Measurements from ENCODE around the gene ZCRB1. TPM values are rescaled to one million over a fixed set of nuclear protein-coding genes. Genes with fewer than 3 reads are reported as not detected.

The ZCRB1 gene
- total RNA-seq, 2 experiments from 2014 or later, result 30.3 to 31.4 TPM

GRCh38 chr12:42370013-42370412 is 44.1 kb upstream of the ZCRB1 start:
- H3K27ac ChIP-seq (ENCODE audit: low read depth in 1 of 2, low read length in 2 of 2), result no peak overlapping the region
- no peaks in the 10 kb centered on the region for H3K9me3 ChIP-seq (ENCODE audit: control insufficient read depth in 1 of 2, insufficient read depth in 1 of 2, low read length in 2 of 2)
- TF ChIP-seq CTCF (IDR thresholded peaks at IDR 0.05), result no peak
- peaks cover 5% of the 10 kb centered on the region for H3K36me3 ChIP-seq (ENCODE audit: insufficient read depth, low read length)
- DNase-seq (no peak), ATAC-seq (ENCODE audit: poor library complexity) (no peak)
- ChIA-PET CTCF (no interaction called here), POLR2A (no interaction called here)
- no peaks in the 10 kb centered on the region for H3K27me3 Mint-ChIP-seq
- no peaks in the 10 kb centered on the region for H3K27me3 ChIP-seq (ENCODE audit: control insufficient read depth in 1 of 2, insufficient read depth in 2 of 2, low read length in 2 of 2)
- no peak overlapping the region for H3K4me3 Mint-ChIP-seq
- H3K9me3 Mint-ChIP-seq, result no peaks in the 10 kb centered on the region
- H3K4me1 Mint-ChIP-seq (ENCODE audit: low read depth), result peaks cover 29% of the 10 kb centered on the region
- intact Hi-C loops (cut with DNase I, micrococcal nuclease), result loop anchor here (5.0 kb wide), 3 partner anchors 38 to 1423 kb away; no protein-coding TSS in a partner anchor
- H3K27ac Mint-ChIP-seq, result no peak overlapping the region
- H3K36me3 Mint-ChIP-seq (ENCODE audit: low read depth), result peaks cover 39% of the 10 kb centered on the region
- no peaks in the 10 kb centered on the region for H3K4me1 ChIP-seq (ENCODE audit: insufficient read depth, low read length)
- H3K4me3 ChIP-seq (ENCODE audit: low read length), result no peak overlapping the region

GRCh38 chr12:42365486-42365885 is 39.6 kb upstream of the ZCRB1 start:
- Histone ChIP-seq H3K27me3 (ENCODE audit: control insufficient read depth in 1 of 2, insufficient read depth in 2 of 2, low read length in 2 of 2) (no peaks in the 10 kb centered on the region), H3K4me3 (ENCODE audit: low read length) (no peak overlapping the region), H3K9me3 (ENCODE audit: control insufficient read depth in 1 of 2, insufficient read depth in 1 of 2, low read length in 2 of 2) (no peaks in the 10 kb centered on the region), H3K27ac (ENCODE audit: low read depth in 1 of 2, low read length in 2 of 2) (no peak overlapping the region), H3K36me3 (ENCODE audit: insufficient read depth, low read length) (peaks cover 10% of the 10 kb centered on the region), H3K4me1 (ENCODE audit: insufficient read depth, low read length) (peaks cover 2% of the 10 kb centered on the region)
- CTCF ChIA-PET, result no interaction called here
- DNase-seq (no peak), ATAC-seq (ENCODE audit: poor library complexity) (no peak)
- Mint-ChIP-seq H3K4me1 (ENCODE audit: low read depth) (peaks cover 46% of the 10 kb centered on the region), H3K36me3 (ENCODE audit: low read depth) (peaks cover 42% of the 10 kb centered on the region), H3K27me3 (no peaks in the 10 kb centered on the region), H3K4me3 (no peak overlapping the region), H3K9me3 (no peaks in the 10 kb centered on the region), H3K27ac (no peak overlapping the region)
- POLR2A ChIA-PET, result no interaction called here
- TF ChIP-seq CTCF (IDR thresholded peaks at IDR 0.05), result no peak
- intact Hi-C loops (cut with DNase I, micrococcal nuclease), result no loop called here

- Histone ChIP-seq H3K4me1 (ENCODE audit: insufficient read depth, low read length) (peaks cover 4% of the 10 kb centered on the region), H3K27me3 (ENCODE audit: control insufficient read depth in 1 of 2, insufficient read depth in 2 of 2, low read length in 2 of 2) (no peaks in the 10 kb centered on the region), H3K27ac (ENCODE audit: low read depth in 1 of 2, low read length in 2 of 2) (no peak overlapping the region), H3K9me3 (ENCODE audit: control insufficient read depth in 1 of 2, insufficient read depth in 1 of 2, low read length in 2 of 2) (no peaks in the 10 kb centered on the region), H3K36me3 (ENCODE audit: insufficient read depth, low read length) (peaks cover 10% of the 10 kb centered on the region), H3K4me3 (ENCODE audit: low read length) (no peak overlapping the region)
- H3K4me3 Mint-ChIP-seq, result no peak overlapping the region
- H3K36me3 Mint-ChIP-seq (ENCODE audit: low read depth), result peaks cover 38% of the 10 kb centered on the region
- H3K27ac Mint-ChIP-seq, result no peak overlapping the region
- TF ChIP-seq CTCF (IDR thresholded peaks at IDR 0.05), result no peak
- H3K9me3 Mint-ChIP-seq, result no peaks in the 10 kb centered on the region
- DNase-seq, result no peak
- H3K27me3 Mint-ChIP-seq, result no peaks in the 10 kb centered on the region
- CTCF ChIA-PET, result no interaction called here
- peaks cover 43% of the 10 kb centered on the region for H3K4me1 Mint-ChIP-seq (ENCODE audit: low read depth)
- no peak for ATAC-seq (ENCODE audit: poor library complexity)
- POLR2A ChIA-PET, result no interaction called here
- intact Hi-C loops (cut with DNase I, micrococcal nuclease), result no loop called here
Observed at GRCh38 chr12:42364692-42365091, 38.8 kb upstream of the ZCRB1 start.

Data from CD4-positive, alpha-beta T cell (primary cell).